ENCODE data around the gene GANAB. TPM values are rescaled to one million over a fixed set of nuclear protein-coding genes. Genes with fewer than 3 reads are reported as not detected.
A peak's percentile ranks its signal among the peaks of the same experiment; 100 is the strongest.

The GANAB gene
- total RNA-seq, 1 experiment from 2014 or later: 475 TPM

- intact Hi-C loops (cut with micrococcal nuclease; ENCODE audit: unreplicated experiment): no loop called here
- CTCF ChIA-PET: no interaction called here
- Histone ChIP-seq H3K27ac (ENCODE audit: low read depth, low read length, poor library complexity, severe bottlenecking) (no peak overlapping the region), H3K4me1 (ENCODE audit: insufficient read depth, low read length, poor library complexity, severe bottlenecking) (peaks cover 8% of the 10 kb centered on the region), H3K36me3 (ENCODE audit: insufficient read depth, low read length, poor library complexity, severe bottlenecking) (peaks cover 43% of the 10 kb centered on the region), H3K4me3 (ENCODE audit: low read depth, low read length, poor library complexity, severe bottlenecking) (no peak overlapping the region), H3K27me3 (replicated peaks; ENCODE audit: insufficient read depth, low read depth, low read length, poor library complexity) (no peaks in the 10 kb centered on the region), H3K9me3 (ENCODE audit: low read depth, low read length, poor library complexity, severe bottlenecking) (no peaks in the 10 kb centered on the region)
- DNase-seq (ENCODE audit: low spot score): no peak
- TF ChIP-seq EZH2 (IDR thresholded peaks at IDR 0.05; ENCODE audit: borderline replicate concordance, low read depth, low read length, poor library complexity, severe bottlenecking): no peak
- TF ChIP-seq CTCF (conservative IDR thresholded peaks at IDR 0.05; ENCODE audit: low read depth, low read length): no peak
- POLR2A ChIA-PET (ENCODE audit: low non-redundant PET): no interaction called here
- BruUV-seq (replicated peaks): no TSS peak
Measured at GRCh38 chr11:62644220-62644619, 2.2 kb downstream of the GANAB start.

DNA sequence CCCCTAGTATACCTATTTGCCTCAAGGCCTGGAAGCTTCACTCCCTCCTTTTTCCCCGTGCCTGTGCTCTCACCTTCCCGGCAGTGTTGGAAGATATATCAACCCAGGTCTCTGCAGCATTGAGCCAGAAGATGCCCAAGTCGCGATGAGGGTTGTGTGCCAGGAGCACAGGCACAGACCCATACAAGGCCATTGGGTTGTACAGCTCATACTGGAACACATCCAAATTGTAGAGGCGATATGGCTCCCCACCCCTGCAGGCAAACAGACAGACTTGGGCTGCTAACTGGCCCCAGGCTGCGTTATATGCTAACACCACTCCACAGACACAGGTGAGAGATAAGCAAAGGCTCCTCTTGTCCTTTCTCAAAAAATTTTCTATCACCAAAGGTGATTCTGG, 13.9 kb downstream of the GANAB start:
- no peak for DNase-seq (ENCODE audit: low spot score)
- Histone ChIP-seq H3K4me3 (ENCODE audit: low read depth, low read length, poor library complexity, severe bottlenecking) (no peak overlapping the region), H3K27me3 (replicated peaks; ENCODE audit: insufficient read depth, low read depth, low read length, poor library complexity) (no peaks in the 10 kb centered on the region), H3K9me3 (ENCODE audit: low read depth, low read length, poor library complexity, severe bottlenecking) (no peaks in the 10 kb centered on the region), H3K36me3 (ENCODE audit: insufficient read depth, low read length, poor library complexity, severe bottlenecking) (peaks cover 99% of the 10 kb centered on the region), H3K4me1 (ENCODE audit: insufficient read depth, low read length, poor library complexity, severe bottlenecking) (no peaks in the 10 kb centered on the region), H3K27ac (ENCODE audit: low read depth, low read length, poor library complexity, severe bottlenecking) (no peak overlapping the region)
- intact Hi-C loops (cut with micrococcal nuclease; ENCODE audit: unreplicated experiment): no loop called here
- POLR2A ChIA-PET (ENCODE audit: low non-redundant PET): no interaction called here
- no TSS peak for BruUV-seq (replicated peaks)
- TF ChIP-seq EZH2 (IDR thresholded peaks at IDR 0.05; ENCODE audit: borderline replicate concordance, low read depth, low read length, poor library complexity, severe bottlenecking) (no peak), CTCF (conservative IDR thresholded peaks at IDR 0.05; ENCODE audit: low read depth, low read length) (no peak)
- CTCF ChIA-PET: no interaction called here

- TF ChIP-seq CTCF (conservative IDR thresholded peaks at IDR 0.05; ENCODE audit: low read depth, low read length) (0 out of 2 replicates have a peak, but pooled peaks have one; percentile 11), EZH2 (IDR thresholded peaks at IDR 0.05; ENCODE audit: borderline replicate concordance, low read depth, low read length, poor library complexity, severe bottlenecking) (no peak)
- CTCF ChIA-PET: no interaction called here
- DNase-seq (ENCODE audit: low spot score): no peak
- Histone ChIP-seq H3K9me3 (ENCODE audit: low read depth, low read length, poor library complexity, severe bottlenecking) (no peaks in the 10 kb centered on the region), H3K27ac (ENCODE audit: low read depth, low read length, poor library complexity, severe bottlenecking) (no peak overlapping the region), H3K36me3 (ENCODE audit: insufficient read depth, low read length, poor library complexity, severe bottlenecking) (peaks cover 81% of the 10 kb centered on the region), H3K4me3 (ENCODE audit: low read depth, low read length, poor library complexity, severe bottlenecking) (no peak overlapping the region), H3K4me1 (ENCODE audit: insufficient read depth, low read length, poor library complexity, severe bottlenecking) (no peaks in the 10 kb centered on the region), H3K27me3 (replicated peaks; ENCODE audit: insufficient read depth, low read depth, low read length, poor library complexity) (no peaks in the 10 kb centered on the region)
- BruUV-seq (replicated peaks): no TSS peak
- intact Hi-C loops (cut with micrococcal nuclease; ENCODE audit: unreplicated experiment): no loop called here
- POLR2A ChIA-PET (ENCODE audit: low non-redundant PET): interaction anchor here (0.5 kb wide), 1 partner anchor 19 kb away, joined by 9 read pairs; the partner anchor contains the start of gene GANAB
Measured at GRCh38 chr11:62627713-62628112, 18.7 kb downstream of the GANAB start.

All from A673 (cell line).